ENCODE results near the gene CCDC80.

CCDC80 gene

GRCh38 chr3:112582244-112582874 lies 58.6 kb downstream of the CCDC80 start:
- POLR2A ChIA-PET (ENCODE audit: low non-redundant PET), result no interaction called here
- DNase-seq (ENCODE audit: low spot score), result no peak
- CTCF ChIA-PET, result interaction anchor here (0.6 to 1.8 kb wide), 13 partner anchors 13 to 409 kb away, joined by 3 to 8 read pairs (median 4); partner anchors contain the start of gene GTPBP8
- H3K27ac ChIP-seq, result no peak overlapping the region
- TF ChIP-seq, protein P1, sequence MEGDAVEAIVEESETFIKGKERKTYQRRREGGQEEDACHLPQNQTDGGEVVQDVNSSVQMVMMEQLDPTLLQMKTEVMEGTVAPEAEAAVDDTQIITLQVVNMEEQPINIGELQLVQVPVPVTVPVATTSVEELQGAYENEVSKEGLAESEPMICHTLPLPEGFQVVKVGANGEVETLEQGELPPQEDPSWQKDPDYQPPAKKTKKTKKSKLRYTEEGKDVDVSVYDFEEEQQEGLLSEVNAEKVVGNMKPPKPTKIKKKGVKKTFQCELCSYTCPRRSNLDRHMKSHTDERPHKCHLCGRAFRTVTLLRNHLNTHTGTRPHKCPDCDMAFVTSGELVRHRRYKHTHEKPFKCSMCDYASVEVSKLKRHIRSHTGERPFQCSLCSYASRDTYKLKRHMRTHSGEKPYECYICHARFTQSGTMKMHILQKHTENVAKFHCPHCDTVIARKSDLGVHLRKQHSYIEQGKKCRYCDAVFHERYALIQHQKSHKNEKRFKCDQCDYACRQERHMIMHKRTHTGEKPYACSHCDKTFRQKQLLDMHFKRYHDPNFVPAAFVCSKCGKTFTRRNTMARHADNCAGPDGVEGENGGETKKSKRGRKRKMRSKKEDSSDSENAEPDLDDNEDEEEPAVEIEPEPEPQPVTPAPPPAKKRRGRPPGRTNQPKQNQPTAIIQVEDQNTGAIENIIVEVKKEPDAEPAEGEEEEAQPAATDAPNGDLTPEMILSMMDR (conservative IDR thresholded peaks at IDR 0.05; ENCODE audit: low read depth), result peak; percentile 62

- CTCF ChIA-PET, result no interaction called here
- no peak overlapping the region for H3K27ac ChIP-seq
- POLR2A ChIA-PET (ENCODE audit: low non-redundant PET), result no interaction called here
- TF ChIP-seq, protein P1 (conservative IDR thresholded peaks at IDR 0.05; ENCODE audit: low read depth), result no peak
- DNase-seq (ENCODE audit: low spot score), result no peak
Measured at GRCh38 chr3:112579697-112580096, 61.2 kb downstream of the CCDC80 start.

- TF ChIP-seq, protein P1 (conservative IDR thresholded peaks at IDR 0.05; ENCODE audit: low read depth), result no peak
- ChIA-PET POLR2A (ENCODE audit: low non-redundant PET) (no interaction called here), CTCF (interaction anchor here (0.6 kb wide), 1 partner anchor 393 kb away, joined by 8 read pairs; no protein-coding TSS in a partner anchor)
- H3K27ac ChIP-seq, result no peak overlapping the region
- no peak for DNase-seq (ENCODE audit: low spot score)
Measured at GRCh38 chr3:112579232-112579631, 61.7 kb downstream of the CCDC80 start.

DNA sequence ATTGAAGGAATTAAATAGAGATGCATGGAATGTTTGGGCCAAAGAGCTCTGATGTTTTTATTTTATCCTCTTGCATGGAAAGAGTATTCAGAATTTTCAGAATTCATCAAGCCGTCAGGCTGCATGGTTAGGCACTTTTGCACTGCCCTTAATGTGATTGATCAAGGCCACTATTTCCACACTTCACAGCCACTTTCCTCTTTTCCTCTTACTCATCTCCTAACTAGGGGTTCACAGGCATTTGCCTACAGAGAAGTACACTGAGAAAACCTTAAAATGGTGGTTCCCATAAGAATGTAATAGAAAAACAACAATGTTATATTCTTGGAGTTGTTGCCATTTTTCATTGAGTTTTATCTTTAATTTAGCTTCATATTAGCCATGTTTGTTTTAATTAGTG lies 68.2 kb downstream of the CCDC80 start:
- POLR2A ChIA-PET (ENCODE audit: low non-redundant PET), result no interaction called here

GRCh38 chr3:112569265-112569664 lies 71.7 kb downstream of the CCDC80 start:
- CTCF ChIA-PET, result interaction anchor here (0.7 to 1.4 kb wide), 2 partner anchors 13 to 578 kb away, joined by 3 to 8 read pairs; no protein-coding TSS in a partner anchor
- TF ChIP-seq, protein P1 (conservative IDR thresholded peaks at IDR 0.05; ENCODE audit: low read depth), result no peak
- DNase-seq (ENCODE audit: low spot score), result no peak
- no peak overlapping the region for H3K27ac ChIP-seq
- POLR2A ChIA-PET (ENCODE audit: low non-redundant PET), result no interaction called here

More for the DNA sequence above, 68.2 kb downstream of the CCDC80 start:
- H3K27ac ChIP-seq, result no peak overlapping the region
- TF ChIP-seq, protein P1 (conservative IDR thresholded peaks at IDR 0.05; ENCODE audit: low read depth), result no peak
- DNase-seq (ENCODE audit: low spot score), result no peak
- CTCF ChIA-PET, result no interaction called here

DNA sequence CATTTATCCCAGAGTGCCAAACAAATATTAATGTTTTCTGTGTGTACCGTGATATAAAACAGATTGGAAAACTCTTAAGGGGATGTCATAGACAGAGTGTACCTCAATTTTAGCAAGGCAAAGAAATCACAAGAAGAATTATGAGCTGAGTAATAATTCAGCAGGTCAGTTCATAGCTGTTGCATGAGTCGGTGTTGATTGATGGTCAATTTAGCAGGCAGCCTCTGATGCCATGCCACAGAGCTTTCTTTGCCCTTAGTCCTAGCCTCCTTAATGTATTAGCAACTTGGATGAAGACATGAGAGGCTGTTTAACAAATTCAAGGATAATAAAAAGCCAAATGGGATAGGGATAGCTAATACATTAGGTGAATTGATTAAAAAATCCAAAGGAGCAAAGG lies 72.3 kb downstream of the CCDC80 start:
- TF ChIP-seq, protein P1 (conservative IDR thresholded peaks at IDR 0.05; ENCODE audit: low read depth), result no peak
- DNase-seq (ENCODE audit: low spot score), result peak; percentile 31
- CTCF ChIA-PET, result interaction anchor here (1.4 kb wide), 1 partner anchor 13 kb away, joined by 8 read pairs; no protein-coding TSS in a partner anchor
- POLR2A ChIA-PET (ENCODE audit: low non-redundant PET), result no interaction called here
- no peak overlapping the region for H3K27ac ChIP-seq
